RWPE2 (cell line): Measurements from ENCODE around the gene VARS2.
"Not testable (repeated sequence)": the region's sequence is repeated elsewhere in the genome, so short reads cannot be mapped to it uniquely, and the experiment has no call there.

Experiments
- ATAC-seq: fragments of 200-7000 bp; cut with Tn5 transposase; 3 replicates; pipeline ENCODE4 v1.9.1; 2021; ENCODE audit warnings: low read depth
- DNase-seq: peaks from one replicate; pipeline ENCODE4 v3.0.0-alpha.2; 2020; ENCODE audit warnings: low spot score
- H3K27ac ChIP-seq: fragments of 450-650 bp; 2 replicates; pipeline ENCODE4 v1.5.1; 2017; ENCODE audit warnings: mild to moderate bottlenecking; ENCODE audit not compliant: poor library complexity, severe bottlenecking
- H3K27me3 ChIP-seq: fragments of 250-450 bp; sonication (Bioruptor Pico); 2 replicates; pipeline ENCODE4 v1.5.1; 2021; ENCODE audit warnings: mild to moderate bottlenecking, moderate library complexity; ENCODE audit not compliant: insufficient read depth, poor library complexity, severe bottlenecking
- H3K36me3 ChIP-seq: fragments of 250-450 bp; sonication (Bioruptor Pico); 2 replicates; pipeline ENCODE4 v1.5.1; 2020; ENCODE audit warnings: low read depth, mild to moderate bottlenecking, moderate library complexity
- H3K4me1 ChIP-seq: fragments of 250-450 bp; sonication (Bioruptor Pico); 2 replicates; pipeline ENCODE4 v1.5.1; 2021; ENCODE audit warnings: mild to moderate bottlenecking, moderate library complexity; ENCODE audit not compliant: insufficient read depth, poor library complexity, severe bottlenecking
- H3K4me3 ChIP-seq: fragments of 250-450 bp; sonication (Bioruptor Pico); 2 replicates; pipeline ENCODE4 v1.5.1; 2021; ENCODE audit warnings: mild to moderate bottlenecking, moderate library complexity; ENCODE audit not compliant: severe bottlenecking
- H3K9me3 ChIP-seq: fragments of 250-450 bp; sonication (Bioruptor Pico); 2 replicates; pipeline ENCODE4 v1.5.1; 2021; ENCODE audit warnings: mild to moderate bottlenecking, moderate library complexity; ENCODE audit not compliant: severe bottlenecking
- CTCF ChIP-seq: fragments of 450-650 bp; IDR thresholded peaks from one replicate; pipeline ENCODE4 v1.5.1; 2017; ENCODE audit warnings: mild to moderate bottlenecking, moderate library complexity; ENCODE audit not compliant: poor library complexity, severe bottlenecking

Gene VARS2

DNA sequence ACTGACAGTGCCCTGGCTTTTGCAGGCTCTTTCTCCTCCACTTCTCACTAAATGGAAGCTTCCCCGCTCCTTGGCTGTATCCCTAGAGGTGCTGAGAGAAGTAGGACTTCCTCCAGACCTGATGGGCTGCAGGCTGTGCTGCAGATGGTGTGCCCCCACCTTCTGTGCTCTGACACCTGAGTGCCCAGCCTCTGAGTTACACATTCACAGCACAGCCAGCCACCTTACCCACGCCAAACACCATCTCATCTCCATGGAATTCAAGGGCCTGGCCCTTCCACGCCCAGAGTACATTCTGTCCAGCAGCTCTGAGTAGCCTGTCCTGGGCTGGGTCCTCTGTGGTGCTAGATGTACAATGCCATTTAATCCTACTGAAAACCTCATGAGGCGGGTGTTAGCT, 12.6 kb downstream of the VARS2 start:
- peak; percentile 81 for ATAC-seq
- DNase-seq, result no peak
- Histone ChIP-seq H3K4me1 (peaks cover 32% of the 10 kb centered on the region), H3K4me3 (no peak overlapping the region), H3K27ac (peak overlapping the region; percentile 90), H3K27me3 (no peaks in the 10 kb centered on the region), H3K9me3 (peaks cover 6% of the 10 kb centered on the region), H3K36me3 (peaks cover 49% of the 10 kb centered on the region)
- no peak for TF ChIP-seq CTCF

DNA sequence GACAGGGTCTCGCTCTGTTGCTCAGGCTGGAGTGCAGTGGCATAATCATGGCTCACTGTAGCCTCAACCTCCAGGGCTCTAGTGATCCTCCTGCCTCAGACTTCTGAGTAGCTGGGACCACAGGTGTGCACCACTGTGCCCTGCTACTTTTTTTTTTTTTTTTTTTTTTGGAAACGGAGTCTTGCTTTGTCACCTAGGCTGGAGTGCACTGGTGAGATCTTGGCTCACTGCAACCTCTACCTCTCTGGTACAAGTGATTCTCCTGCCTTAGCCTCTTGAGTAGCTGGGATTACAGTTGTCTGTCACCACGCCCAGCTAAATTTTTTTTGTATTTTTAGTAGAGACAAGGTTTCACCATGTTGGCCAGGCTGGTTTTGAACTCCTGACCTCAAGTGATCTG, 13.0 kb downstream of the VARS2 start:
- Histone ChIP-seq H3K4me1 (peaks cover 32% of the 10 kb centered on the region), H3K36me3 (peaks cover 48% of the 10 kb centered on the region), H3K27ac (peak overlapping the region; percentile 90)
- not testable (repeated sequence) for DNase-seq, H3K4me3 ChIP-seq, H3K27me3 ChIP-seq, ATAC-seq, H3K9me3 ChIP-seq

DNA sequence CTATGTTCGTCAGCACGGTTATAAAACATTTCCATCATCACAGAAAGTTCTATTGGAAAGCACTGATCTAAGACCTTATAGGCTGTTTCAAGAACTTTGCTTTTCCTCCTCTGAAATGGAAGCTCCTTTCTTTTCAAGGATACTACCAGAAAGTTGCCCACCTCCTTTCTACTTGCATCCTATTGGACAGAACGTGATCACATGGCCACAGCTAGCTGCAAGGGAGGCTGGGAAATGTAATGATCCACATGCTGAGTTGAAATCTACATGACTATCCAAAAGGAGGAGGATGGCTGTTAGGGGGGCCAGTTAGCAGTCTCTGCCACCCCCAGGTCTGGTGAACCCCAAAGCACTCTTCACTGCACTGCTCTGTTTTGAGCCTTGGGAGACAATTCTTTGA, 14.6 kb downstream of the VARS2 start:
- peaks cover 6% of the 10 kb centered on the region for H3K9me3 ChIP-seq
- H3K27me3 ChIP-seq, result no peaks in the 10 kb centered on the region
- peaks cover 38% of the 10 kb centered on the region for H3K36me3 ChIP-seq
- no peak overlapping the region for H3K4me3 ChIP-seq
- H3K4me1 ChIP-seq, result peaks cover 19% of the 10 kb centered on the region
- no peak for DNase-seq
- no peak for ATAC-seq
- TF ChIP-seq CTCF, result no peak
- no peak overlapping the region for H3K27ac ChIP-seq

DNA sequence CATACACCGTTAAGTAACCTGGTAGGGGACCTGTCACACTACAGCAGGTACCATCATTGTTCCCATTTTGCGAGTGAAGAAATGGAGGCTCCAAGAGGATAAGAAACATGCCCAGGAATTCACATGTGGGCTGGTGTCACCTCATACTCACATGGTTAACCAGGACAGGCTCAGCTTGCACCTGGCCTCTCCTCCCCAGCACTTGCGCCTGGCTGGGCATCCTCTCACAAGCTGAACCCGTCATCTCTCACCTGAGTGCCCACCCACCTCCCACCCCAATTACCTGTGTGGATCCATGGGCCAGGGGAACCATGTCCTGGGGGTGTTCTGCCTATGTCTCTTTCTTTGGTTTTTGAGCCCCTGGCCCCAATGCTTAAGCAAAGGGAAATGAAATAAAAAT, 16.5 kb downstream of the VARS2 start:
- DNase-seq (no peak), ATAC-seq (no peak)
- no peaks in the 10 kb centered on the region for H3K27me3 ChIP-seq
- H3K36me3 ChIP-seq, result peaks cover 26% of the 10 kb centered on the region
- peaks cover 25% of the 10 kb centered on the region for H3K4me1 ChIP-seq
- H3K9me3 ChIP-seq, result peaks cover 6% of the 10 kb centered on the region
- H3K27ac ChIP-seq, result no peak overlapping the region
- H3K4me3 ChIP-seq, result no peak overlapping the region
- TF ChIP-seq CTCF, result no peak

DNA sequence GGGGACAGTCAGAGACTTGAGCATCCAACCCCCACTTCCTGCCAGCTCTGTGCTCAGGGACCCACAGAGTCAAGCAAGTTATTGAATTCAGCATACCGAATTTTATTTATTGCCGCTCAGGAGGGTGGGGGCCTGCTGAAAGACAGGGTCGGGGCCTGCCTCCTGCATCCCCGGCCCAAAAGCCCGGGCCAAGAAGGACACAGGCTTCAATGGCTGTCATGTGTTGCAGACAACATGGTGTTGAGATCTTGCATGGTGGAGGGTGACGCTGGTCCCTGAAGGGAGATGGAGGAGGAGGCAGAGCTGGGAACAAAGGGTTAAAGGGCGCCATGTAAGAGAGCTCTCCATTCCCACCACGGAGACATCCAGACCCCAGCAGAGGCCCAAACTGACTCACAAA, 17.2 kb downstream of the VARS2 start:
- DNase-seq (no peak), ATAC-seq (no peak)
- TF ChIP-seq CTCF, result no peak
- peaks cover 6% of the 10 kb centered on the region for H3K9me3 ChIP-seq
- no peaks in the 10 kb centered on the region for H3K27me3 ChIP-seq
- no peak overlapping the region for H3K4me3 ChIP-seq
- H3K27ac ChIP-seq, result no peak overlapping the region
- H3K36me3 ChIP-seq, result peaks cover 18% of the 10 kb centered on the region
- peaks cover 21% of the 10 kb centered on the region for H3K4me1 ChIP-seq
